ENCODE measurements around the gene SCGB2B2. TPM values are rescaled to one million over a fixed set of nuclear protein-coding genes. Genes with fewer than 3 reads are reported as not detected.
"Not testable (repeated sequence)": the region's sequence is repeated elsewhere in the genome, so short reads cannot be mapped to it uniquely, and the experiment has no call there.

Gene SCGB2B2
- total RNA-seq, 2 experiments from 2014 or later, result 0.40 to 0.58 TPM

DNA sequence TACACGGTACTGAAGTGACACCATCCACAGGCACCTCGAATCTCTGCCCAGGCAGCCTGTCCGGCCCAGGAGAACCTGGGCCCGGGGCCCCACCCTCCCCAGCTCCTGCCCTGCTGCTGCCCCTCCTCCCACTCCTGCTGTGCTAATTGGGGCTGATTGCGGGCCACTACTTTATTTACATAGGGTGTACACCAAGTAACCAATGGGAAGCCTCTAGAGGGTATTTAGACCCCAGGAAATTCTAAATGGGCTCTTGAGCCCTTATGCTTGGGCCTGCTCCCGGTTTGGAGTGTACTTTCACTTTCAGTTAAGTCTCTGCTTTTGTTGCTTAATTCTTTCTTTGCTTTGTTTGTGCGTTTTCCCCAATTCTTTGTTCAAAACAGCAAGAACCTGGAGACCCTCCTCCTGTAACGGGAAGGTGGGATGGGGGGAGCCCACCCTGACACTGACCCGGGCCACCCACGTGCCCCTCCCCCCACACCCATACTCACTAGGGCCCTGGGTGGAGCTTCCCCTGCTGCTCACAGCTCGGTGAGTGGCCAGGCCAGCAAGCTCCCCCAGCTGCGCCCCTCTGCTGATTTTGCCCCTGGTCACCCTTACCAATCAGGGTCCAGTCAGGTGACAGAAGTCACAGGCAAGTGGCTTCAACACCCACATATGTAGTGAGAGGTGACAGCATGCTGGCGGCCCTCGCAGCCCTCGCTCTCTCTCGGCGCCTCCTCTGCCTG lies 9.4 kb downstream of the SCGB2B2 start:
- POLR2A ChIA-PET, result interaction anchor here (2.0 kb wide), 1 partner anchor 10 kb away, joined by 17 read pairs; the partner anchor contains the start of genes SCGB2B2 and ZNF302
- CTCF ChIA-PET, result no interaction called here

GRCh38 chr19:34666958-34667265 lies 10.0 kb downstream of the SCGB2B2 start:
- Mint-ChIP-seq H3K4me1 (peaks cover 16% of the 10 kb centered on the region), H3K4me3 (peak overlapping the region; percentile 7), H3K9me3 (peaks cover 8% of the 10 kb centered on the region), H3K27me3 (no peaks in the 10 kb centered on the region), H3K27ac (peak overlapping the region; percentile 31), H3K36me3 (ENCODE audit: low read depth) (no peaks in the 10 kb centered on the region)
- no peak for DNase-seq
- ChIA-PET POLR2A (interaction anchor here (2.0 kb wide), 1 partner anchor 10 kb away, joined by 17 read pairs; the partner anchor contains the start of genes SCGB2B2 and ZNF302), CTCF (no interaction called here)

More for the DNA sequence above, 9.4 kb downstream of the SCGB2B2 start:
- Mint-ChIP-seq H3K36me3 (ENCODE audit: low read depth) (no peaks in the 10 kb centered on the region), H3K9me3 (peaks cover 8% of the 10 kb centered on the region), H3K27me3 (peaks cover 1% of the 10 kb centered on the region), H3K4me3 (peak overlapping the region; percentile 42), H3K27ac (peak overlapping the region; percentile 71), H3K4me1 (peaks cover 16% of the 10 kb centered on the region)
- DNase-seq, result no peak

GRCh38 chr19:34666200-34666957 lies 10.6 kb downstream of the SCGB2B2 start:
- CTCF ChIA-PET, result no interaction called here
- H3K9me3 Mint-ChIP-seq, result peaks cover 8% of the 10 kb centered on the region
- H3K27me3 Mint-ChIP-seq, result no peaks in the 10 kb centered on the region
- H3K36me3 Mint-ChIP-seq (ENCODE audit: low read depth), result no peaks in the 10 kb centered on the region
- H3K27ac Mint-ChIP-seq, result no peak overlapping the region
- H3K4me3 Mint-ChIP-seq, result no peak overlapping the region
- no peak for DNase-seq
- POLR2A ChIA-PET, result interaction anchor here (2.0 kb wide), 1 partner anchor 11 kb away, joined by 17 read pairs; the partner anchor contains the start of genes SCGB2B2 and ZNF302
- peaks cover 16% of the 10 kb centered on the region for H3K4me1 Mint-ChIP-seq

DNA sequence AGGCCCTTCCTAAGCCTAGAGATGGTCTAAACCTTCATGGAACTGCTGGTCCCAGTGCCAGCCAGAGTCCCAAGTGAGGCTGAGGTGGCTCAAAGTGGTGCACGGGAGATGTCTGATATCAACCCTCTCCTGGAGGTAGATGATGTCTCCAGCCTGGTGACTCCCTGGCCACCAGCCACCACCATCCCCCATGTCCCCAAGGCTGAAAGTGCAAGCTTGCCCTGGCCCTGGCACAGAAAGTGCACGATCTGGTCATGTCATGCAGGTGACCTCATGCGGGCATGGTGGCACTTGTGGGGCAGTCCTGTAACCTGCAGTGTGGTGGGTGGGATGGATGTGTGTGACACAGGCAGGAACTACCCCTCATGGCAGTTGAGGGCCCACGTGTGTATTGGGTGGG lies 11.7 kb downstream of the SCGB2B2 start:
- H3K27ac Mint-ChIP-seq; POLR2A ChIA-PET; DNase-seq; H3K27me3 Mint-ChIP-seq; H3K4me3 Mint-ChIP-seq; CTCF ChIA-PET; H3K36me3 Mint-ChIP-seq (ENCODE audit: low read depth): not testable (repeated sequence)
- H3K9me3 Mint-ChIP-seq, result peaks cover 11% of the 10 kb centered on the region
- peaks cover 16% of the 10 kb centered on the region for H3K4me1 Mint-ChIP-seq

GRCh38 chr19:34664870-34665269 lies 12.1 kb downstream of the SCGB2B2 start:
- POLR2A ChIA-PET, result interaction anchor here (0.8 kb wide), 1 partner anchor 13 kb away, joined by 3 read pairs; the partner anchor contains the start of gene ZNF302
- H3K27me3 Mint-ChIP-seq, result no peaks in the 10 kb centered on the region
- H3K36me3 Mint-ChIP-seq (ENCODE audit: low read depth), result no peaks in the 10 kb centered on the region
- no peak overlapping the region for H3K4me3 Mint-ChIP-seq
- H3K4me1 Mint-ChIP-seq, result peaks cover 16% of the 10 kb centered on the region
- no peak overlapping the region for H3K27ac Mint-ChIP-seq
- DNase-seq, result no peak
- H3K9me3 Mint-ChIP-seq, result peaks cover 11% of the 10 kb centered on the region
- CTCF ChIA-PET, result no interaction called here

- H3K4me1 Mint-ChIP-seq, result peaks cover 16% of the 10 kb centered on the region
- no peak overlapping the region for H3K27ac Mint-ChIP-seq
- ChIA-PET POLR2A (interaction anchor here (0.8 kb wide), 1 partner anchor 14 kb away, joined by 3 read pairs; the partner anchor contains the start of gene ZNF302), CTCF (no interaction called here)
- H3K9me3 Mint-ChIP-seq, result peaks cover 11% of the 10 kb centered on the region
- no peak for DNase-seq
- H3K36me3 Mint-ChIP-seq (ENCODE audit: low read depth), result no peaks in the 10 kb centered on the region
- no peaks in the 10 kb centered on the region for H3K27me3 Mint-ChIP-seq
- H3K4me3 Mint-ChIP-seq, result no peak overlapping the region
Measured at GRCh38 chr19:34664168-34664567, 12.8 kb downstream of the SCGB2B2 start.

DNA sequence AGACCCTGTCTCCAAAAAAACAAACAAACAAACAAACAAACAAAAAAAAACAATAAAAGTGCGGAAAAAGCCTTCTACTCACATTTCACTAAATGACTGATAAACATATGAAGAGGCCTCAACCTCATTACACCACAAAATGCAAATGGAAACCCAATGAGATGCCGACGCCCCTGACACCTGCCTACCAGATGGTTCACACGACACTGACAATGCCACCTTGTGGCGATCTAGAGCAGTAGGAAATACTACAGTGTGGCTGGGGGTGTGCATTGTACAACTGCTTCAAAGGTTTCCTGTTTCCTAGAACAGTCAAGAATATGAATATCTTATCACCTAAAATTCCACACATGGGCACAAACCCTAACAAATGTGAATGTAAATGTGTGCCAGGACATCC lies 14.0 kb downstream of the SCGB2B2 start:
- CTCF ChIA-PET, result interaction anchor here (2.3 kb wide), 1 partner anchor 14 kb away, joined by 16 read pairs; the partner anchor contains the start of genes SCGB2B2 and ZNF302
- peak; percentile 44 for DNase-seq

GRCh38 chr19:34661357-34661756 lies 15.6 kb downstream of the SCGB2B2 start:
- ChIA-PET POLR2A (interaction anchor here (3.1 kb wide), 1 partner anchor 16 kb away, joined by 11 read pairs; the partner anchor contains the start of genes SCGB2B2 and ZNF302), CTCF (interaction anchor here (1.5 to 2.3 kb wide), 2 partner anchors 10 to 16 kb away, joined by 3 to 16 read pairs; partner anchors contain the start of genes SCGB2B2 and ZNF302)
- Mint-ChIP-seq H3K9me3 (peaks cover 3% of the 10 kb centered on the region), H3K4me3 (no peak overlapping the region), H3K27ac (no peak overlapping the region), H3K36me3 (ENCODE audit: low read depth) (no peaks in the 10 kb centered on the region), H3K4me1 (peaks cover 8% of the 10 kb centered on the region), H3K27me3 (peaks cover 3% of the 10 kb centered on the region)
- no peak for DNase-seq

More for the DNA sequence above, 14.0 kb downstream of the SCGB2B2 start:
- POLR2A ChIA-PET, result interaction anchor here (3.1 kb wide), 1 partner anchor 15 kb away, joined by 11 read pairs; the partner anchor contains the start of genes SCGB2B2 and ZNF302
- H3K27me3 Mint-ChIP-seq, result peaks cover under 1% of the 10 kb centered on the region
- no peaks in the 10 kb centered on the region for H3K36me3 Mint-ChIP-seq (ENCODE audit: low read depth)
- H3K9me3 Mint-ChIP-seq, result peaks cover 11% of the 10 kb centered on the region
- peaks cover 16% of the 10 kb centered on the region for H3K4me1 Mint-ChIP-seq
- H3K27ac Mint-ChIP-seq, result no peak overlapping the region
- H3K4me3 Mint-ChIP-seq, result no peak overlapping the region

GRCh38 chr19:34655651-34656050 lies 21.3 kb downstream of the SCGB2B2 start:
- H3K36me3 Mint-ChIP-seq (ENCODE audit: low read depth), result no peaks in the 10 kb centered on the region
- H3K27ac Mint-ChIP-seq, result no peak overlapping the region
- POLR2A ChIA-PET, result no interaction called here
- no peaks in the 10 kb centered on the region for H3K4me1 Mint-ChIP-seq
- peaks cover 20% of the 10 kb centered on the region for H3K9me3 Mint-ChIP-seq
- H3K27me3 Mint-ChIP-seq, result peaks cover 6% of the 10 kb centered on the region
- H3K4me3 Mint-ChIP-seq, result no peak overlapping the region
- no peak for DNase-seq
- CTCF ChIA-PET, result no interaction called here

DNA sequence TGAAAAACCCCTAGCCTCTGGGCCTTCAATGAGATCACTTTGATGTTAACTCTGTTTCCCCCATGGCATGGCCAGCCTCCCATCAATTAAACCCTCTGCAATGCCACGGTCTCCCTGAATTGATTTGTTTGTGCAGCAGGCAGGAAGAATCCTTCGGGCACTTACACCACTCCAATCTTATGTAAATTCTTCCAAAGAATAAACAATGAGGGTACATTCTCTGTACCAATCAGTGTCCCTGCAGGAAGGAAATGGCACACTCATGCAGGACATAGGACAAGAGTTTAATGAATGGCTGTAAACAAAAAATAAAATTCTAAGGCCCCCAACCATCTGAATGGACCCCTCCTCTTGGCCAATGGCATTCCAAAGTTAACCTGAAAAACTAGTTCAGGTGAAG lies 22.2 kb downstream of the SCGB2B2 start:
- no peaks in the 10 kb centered on the region for H3K4me1 Mint-ChIP-seq
- ChIA-PET POLR2A (no interaction called here), CTCF (interaction anchor here (1.1 to 1.5 kb wide), 2 partner anchors 13 to 23 kb away, joined by 3 to 4 read pairs; partner anchors contain the start of gene ZNF302)
- H3K4me3 Mint-ChIP-seq, result no peak overlapping the region
- peaks cover 20% of the 10 kb centered on the region for H3K9me3 Mint-ChIP-seq
- H3K27ac Mint-ChIP-seq, result no peak overlapping the region
- no peaks in the 10 kb centered on the region for H3K36me3 Mint-ChIP-seq (ENCODE audit: low read depth)
- H3K27me3 Mint-ChIP-seq, result peaks cover 6% of the 10 kb centered on the region
- DNase-seq, result no peak

- H3K27ac Mint-ChIP-seq, result no peak overlapping the region
- CTCF ChIA-PET, result interaction anchor here (1.0 to 1.5 kb wide), 2 partner anchors 10 to 12 kb away, joined by 3 to 4 read pairs; no protein-coding TSS in a partner anchor
- POLR2A ChIA-PET, result no interaction called here
- no peaks in the 10 kb centered on the region for H3K36me3 Mint-ChIP-seq (ENCODE audit: low read depth)
- H3K4me3 Mint-ChIP-seq, result no peak overlapping the region
- H3K9me3 Mint-ChIP-seq, result peaks cover 20% of the 10 kb centered on the region
- peaks cover 3% of the 10 kb centered on the region for H3K27me3 Mint-ChIP-seq
- no peak for DNase-seq
- H3K4me1 Mint-ChIP-seq, result no peaks in the 10 kb centered on the region
Measured at GRCh38 chr19:34651747-34652146, 25.2 kb downstream of the SCGB2B2 start.

- H3K4me1 Mint-ChIP-seq, result no peaks in the 10 kb centered on the region
- H3K27ac Mint-ChIP-seq, result no peak overlapping the region
- CTCF ChIA-PET, result no interaction called here
- peaks cover 3% of the 10 kb centered on the region for H3K27me3 Mint-ChIP-seq
- no peak for DNase-seq
- peaks cover 15% of the 10 kb centered on the region for H3K9me3 Mint-ChIP-seq
- POLR2A ChIA-PET, result no interaction called here
- H3K4me3 Mint-ChIP-seq, result no peak overlapping the region
- no peaks in the 10 kb centered on the region for H3K36me3 Mint-ChIP-seq (ENCODE audit: low read depth)
Measured at GRCh38 chr19:34649886-34650543, 26.9 kb downstream of the SCGB2B2 start.

- no peak for DNase-seq
- POLR2A ChIA-PET, result no interaction called here
- H3K27me3 Mint-ChIP-seq, result no peaks in the 10 kb centered on the region
- CTCF ChIA-PET, result no interaction called here
- H3K4me1 Mint-ChIP-seq, result no peaks in the 10 kb centered on the region
- H3K4me3 Mint-ChIP-seq, result no peak overlapping the region
- peaks cover under 1% of the 10 kb centered on the region for H3K9me3 Mint-ChIP-seq
- no peaks in the 10 kb centered on the region for H3K36me3 Mint-ChIP-seq (ENCODE audit: low read depth)
- no peak overlapping the region for H3K27ac Mint-ChIP-seq
Measured at GRCh38 chr19:34645551-34645950, 31.4 kb downstream of the SCGB2B2 start.

Measured in activated CD4-positive, alpha-beta memory T cell treated with anti-CD3 and anti-CD28 coated beads, Interleukin-2, amount 10 ng/mL, durations not matched to agents 7 days and 5 days (primary cell).